Liver (tissue), 3 donors: ENCODE data around the gene RCSD1.

ENCODE experiments used
- REST ChIP-seq: IDR thresholded peaks from 2 replicates; pipeline ENCODE4 v1.6.1; 2016; ENCODE audit warnings: antibody characterized with exemption, mild to moderate bottlenecking
- TAF1 ChIP-seq: conservative IDR thresholded peaks from 2 replicates; pipeline ENCODE4 v1.6.1; 2016; ENCODE audit warnings: antibody characterized with exemption, mild to moderate bottlenecking
- TF ChIP-seq, protein P1 (sequence below): fragments of 150-350 bp; IDR thresholded peaks from 2 replicates; pipeline ENCODE4 v1.5.1; 2017; ENCODE audit warnings: improper control_type of control experiment, low read depth, low read length; ENCODE audit not compliant: missing input control
- donor health status: healthy.
- donor health status: healthy.

- TF ChIP-seq, protein P1, sequence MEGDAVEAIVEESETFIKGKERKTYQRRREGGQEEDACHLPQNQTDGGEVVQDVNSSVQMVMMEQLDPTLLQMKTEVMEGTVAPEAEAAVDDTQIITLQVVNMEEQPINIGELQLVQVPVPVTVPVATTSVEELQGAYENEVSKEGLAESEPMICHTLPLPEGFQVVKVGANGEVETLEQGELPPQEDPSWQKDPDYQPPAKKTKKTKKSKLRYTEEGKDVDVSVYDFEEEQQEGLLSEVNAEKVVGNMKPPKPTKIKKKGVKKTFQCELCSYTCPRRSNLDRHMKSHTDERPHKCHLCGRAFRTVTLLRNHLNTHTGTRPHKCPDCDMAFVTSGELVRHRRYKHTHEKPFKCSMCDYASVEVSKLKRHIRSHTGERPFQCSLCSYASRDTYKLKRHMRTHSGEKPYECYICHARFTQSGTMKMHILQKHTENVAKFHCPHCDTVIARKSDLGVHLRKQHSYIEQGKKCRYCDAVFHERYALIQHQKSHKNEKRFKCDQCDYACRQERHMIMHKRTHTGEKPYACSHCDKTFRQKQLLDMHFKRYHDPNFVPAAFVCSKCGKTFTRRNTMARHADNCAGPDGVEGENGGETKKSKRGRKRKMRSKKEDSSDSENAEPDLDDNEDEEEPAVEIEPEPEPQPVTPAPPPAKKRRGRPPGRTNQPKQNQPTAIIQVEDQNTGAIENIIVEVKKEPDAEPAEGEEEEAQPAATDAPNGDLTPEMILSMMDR, result no peak
- TF ChIP-seq REST (no peak), TAF1 (no peak)
These were observed 3.4 kb downstream of the RCSD1 start for GRCh38 chr1:167633258-167633944.
